ENCODE measurements around the gene NUDT6.

The NUDT6 gene

GRCh38 chr4:122895336-122895995 is 26.9 kb downstream of the NUDT6 start:
- Histone ChIP-seq H3K4me3 (ENCODE audit: low read length) (no peak overlapping the region), H3K9me3 (ENCODE audit: control insufficient read depth, low read depth, low read length) (no peaks in the 10 kb centered on the region), H3K36me3 (ENCODE audit: control insufficient read depth, low read depth, low read length) (peaks cover 45% of the 10 kb centered on the region), H3K4me1 (ENCODE audit: control insufficient read depth, low read depth, low read length) (peaks cover 5% of the 10 kb centered on the region), H3K27me3 (ENCODE audit: control insufficient read depth, insufficient read depth, low read length) (no peaks in the 10 kb centered on the region), H3K9ac (ENCODE audit: low read length) (no peak overlapping the region), H3K27ac (ENCODE audit: low read length) (no peak overlapping the region)

DNA sequence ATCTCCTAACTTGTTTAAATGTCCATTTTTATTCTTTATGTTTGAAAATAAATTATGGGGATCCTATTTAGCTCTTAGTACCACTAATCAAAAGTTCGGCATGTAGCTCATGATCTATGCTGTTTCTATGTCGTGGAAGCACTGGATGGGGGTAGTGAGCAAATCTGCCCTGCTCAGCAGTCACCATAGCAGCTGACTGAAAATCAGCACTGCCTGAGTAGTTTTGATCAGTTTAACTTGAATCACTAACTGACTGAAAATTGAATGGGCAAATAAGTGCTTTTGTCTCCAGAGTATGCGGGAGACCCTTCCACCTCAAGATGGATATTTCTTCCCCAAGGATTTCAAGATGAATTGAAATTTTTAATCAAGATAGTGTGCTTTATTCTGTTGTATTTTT is 27.6 kb downstream of the NUDT6 start:
- Histone ChIP-seq H3K9me3 (ENCODE audit: control insufficient read depth, low read depth, low read length) (no peaks in the 10 kb centered on the region), H3K36me3 (ENCODE audit: control insufficient read depth, low read depth, low read length) (peaks cover 52% of the 10 kb centered on the region), H3K27ac (ENCODE audit: low read length) (no peak overlapping the region), H3K9ac (ENCODE audit: low read length) (no peak overlapping the region), H3K4me1 (ENCODE audit: control insufficient read depth, low read depth, low read length) (peaks cover 4% of the 10 kb centered on the region), H3K27me3 (ENCODE audit: control insufficient read depth, insufficient read depth, low read length) (no peaks in the 10 kb centered on the region), H3K4me3 (ENCODE audit: low read length) (no peak overlapping the region)

- no peak overlapping the region for H3K9ac ChIP-seq (ENCODE audit: low read length)
- H3K36me3 ChIP-seq (ENCODE audit: control insufficient read depth, low read depth, low read length) = peaks cover 65% of the 10 kb centered on the region
- no peak overlapping the region for H3K4me3 ChIP-seq (ENCODE audit: low read length)
- no peaks in the 10 kb centered on the region for H3K9me3 ChIP-seq (ENCODE audit: control insufficient read depth, low read depth, low read length)
- H3K27me3 ChIP-seq (ENCODE audit: control insufficient read depth, insufficient read depth, low read length) = no peaks in the 10 kb centered on the region
- H3K4me1 ChIP-seq (ENCODE audit: control insufficient read depth, low read depth, low read length) = no peaks in the 10 kb centered on the region
- no peak overlapping the region for H3K27ac ChIP-seq (ENCODE audit: low read length)
Observed at GRCh38 chr4:122890147-122890795, 32.1 kb downstream of the NUDT6 start.

DNA sequence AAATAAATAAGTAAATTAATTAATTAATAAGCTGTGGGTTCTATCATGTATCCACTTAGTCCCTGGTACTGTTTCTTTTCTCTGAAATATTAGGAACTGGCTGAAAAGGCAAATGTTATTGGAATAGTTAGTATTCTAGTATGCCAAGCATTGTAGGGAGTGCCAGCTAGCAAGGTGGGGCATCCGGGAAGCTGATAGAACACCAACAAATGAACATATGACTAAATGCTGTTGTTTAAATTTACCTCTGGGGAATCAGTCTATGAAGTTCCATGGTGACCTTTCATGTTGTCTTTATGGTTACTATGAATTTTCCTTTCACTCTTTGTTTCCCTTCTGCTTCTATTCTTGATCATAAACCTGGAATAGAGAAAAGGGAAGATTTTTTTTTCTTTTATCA is 32.7 kb downstream of the NUDT6 start:
- Histone ChIP-seq H3K4me1 (ENCODE audit: control insufficient read depth, low read depth, low read length) (no peaks in the 10 kb centered on the region), H3K9me3 (ENCODE audit: control insufficient read depth, low read depth, low read length) (no peaks in the 10 kb centered on the region), H3K27ac (ENCODE audit: low read length) (no peak overlapping the region), H3K27me3 (ENCODE audit: control insufficient read depth, insufficient read depth, low read length) (no peaks in the 10 kb centered on the region), H3K4me3 (ENCODE audit: low read length) (no peak overlapping the region), H3K36me3 (ENCODE audit: control insufficient read depth, low read depth, low read length) (peaks cover 70% of the 10 kb centered on the region), H3K9ac (ENCODE audit: low read length) (no peak overlapping the region)

DNA sequence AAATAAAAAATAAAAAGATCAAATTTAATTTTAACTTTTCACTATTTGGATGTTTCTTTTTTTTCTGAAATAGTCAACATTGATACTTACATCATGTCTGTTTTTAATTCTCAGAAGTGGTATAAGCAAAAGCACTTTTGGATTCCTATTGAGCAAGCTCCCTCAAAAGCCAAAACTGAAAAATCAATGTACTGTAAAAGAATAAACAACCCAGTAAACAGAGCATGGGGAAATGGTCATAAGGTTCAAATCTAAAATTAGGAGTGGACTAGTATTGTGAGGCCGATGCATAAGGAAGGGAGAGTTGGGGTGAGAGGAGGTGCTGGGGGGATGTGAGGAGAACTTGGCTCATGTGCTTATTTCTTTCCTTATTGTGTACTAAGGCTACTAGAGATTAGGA is 37.9 kb downstream of the NUDT6 start:
- H3K4me3 ChIP-seq (ENCODE audit: low read length) = no peak overlapping the region
- no peaks in the 10 kb centered on the region for H3K27me3 ChIP-seq (ENCODE audit: control insufficient read depth, insufficient read depth, low read length)
- peaks cover 82% of the 10 kb centered on the region for H3K36me3 ChIP-seq (ENCODE audit: control insufficient read depth, low read depth, low read length)
- no peak overlapping the region for H3K27ac ChIP-seq (ENCODE audit: low read length)
- no peaks in the 10 kb centered on the region for H3K9me3 ChIP-seq (ENCODE audit: control insufficient read depth, low read depth, low read length)
- no peaks in the 10 kb centered on the region for H3K4me1 ChIP-seq (ENCODE audit: control insufficient read depth, low read depth, low read length)
- no peak overlapping the region for H3K9ac ChIP-seq (ENCODE audit: low read length)

DNA sequence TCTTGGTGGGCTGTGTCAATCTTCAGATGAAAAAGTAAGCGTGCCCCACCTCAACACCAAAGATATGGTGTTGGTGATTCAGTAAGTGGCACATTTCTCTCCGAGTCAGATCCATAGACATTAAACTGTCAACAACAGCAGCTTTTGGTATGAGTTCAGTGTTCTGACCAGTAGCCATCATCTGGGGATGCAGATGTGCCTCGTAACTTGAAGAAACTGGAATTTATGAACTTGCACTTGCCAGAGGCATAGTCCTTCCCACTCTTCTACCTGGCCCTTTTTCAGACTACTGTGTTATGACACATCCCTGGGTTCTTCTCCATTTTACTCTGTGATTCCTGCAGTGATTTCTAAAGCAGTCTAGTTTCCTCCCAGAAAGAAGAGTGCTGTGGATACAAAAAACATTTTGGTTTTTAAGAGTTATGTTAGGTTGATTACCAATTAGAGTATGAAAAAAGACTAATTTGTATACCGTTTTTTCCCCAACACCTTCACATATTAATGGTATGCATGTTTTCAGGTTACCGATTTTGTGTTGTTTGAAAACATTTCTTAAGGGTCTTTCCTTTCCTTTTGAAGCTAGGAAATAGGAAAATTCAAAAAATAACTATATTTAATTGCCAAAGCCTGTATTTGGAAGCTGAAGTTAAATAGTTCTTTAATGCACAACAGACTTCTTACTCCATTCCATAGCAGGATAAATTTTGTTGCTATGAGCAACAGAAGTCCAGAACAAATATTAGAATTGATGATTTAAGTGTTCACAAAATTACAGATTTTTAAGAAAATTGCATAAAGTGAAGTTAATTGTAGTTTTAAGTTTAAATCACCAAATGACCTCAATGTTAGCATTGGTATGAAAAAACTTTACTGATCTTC is 39.3 kb downstream of the NUDT6 start:
- H3K4me1 ChIP-seq (ENCODE audit: control insufficient read depth, low read depth, low read length) = no peaks in the 10 kb centered on the region
- no peak overlapping the region for H3K27ac ChIP-seq (ENCODE audit: low read length)
- no peaks in the 10 kb centered on the region for H3K27me3 ChIP-seq (ENCODE audit: control insufficient read depth, insufficient read depth, low read length)
- no peak overlapping the region for H3K9ac ChIP-seq (ENCODE audit: low read length)
- peaks cover 92% of the 10 kb centered on the region for H3K36me3 ChIP-seq (ENCODE audit: control insufficient read depth, low read depth, low read length)
- no peak overlapping the region for H3K4me3 ChIP-seq (ENCODE audit: low read length)
- no peaks in the 10 kb centered on the region for H3K9me3 ChIP-seq (ENCODE audit: control insufficient read depth, low read depth, low read length)

DNA sequence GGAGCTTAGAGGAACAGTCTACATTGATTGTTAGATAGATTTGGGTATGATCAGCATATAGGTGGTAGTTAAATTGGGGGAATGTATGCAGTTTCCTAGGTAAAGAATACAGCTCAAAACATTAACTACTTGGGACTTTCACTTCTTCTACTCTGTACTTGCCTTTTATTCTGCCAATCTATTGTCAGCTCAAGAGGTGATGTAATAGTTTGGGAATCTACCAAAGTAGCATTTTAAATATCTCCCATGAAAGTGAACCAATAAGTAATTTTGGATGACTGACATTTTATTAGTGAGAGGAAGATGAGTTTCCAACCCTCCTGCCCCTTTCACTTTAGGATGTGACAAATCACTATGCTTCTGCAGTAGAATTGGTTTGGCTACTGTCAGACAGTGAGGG is 43.4 kb downstream of the NUDT6 start:
- H3K27ac ChIP-seq (ENCODE audit: low read length) = no peak overlapping the region
- H3K4me3 ChIP-seq (ENCODE audit: low read length) = no peak overlapping the region
- H3K9ac ChIP-seq (ENCODE audit: low read length) = no peak overlapping the region
- no peaks in the 10 kb centered on the region for H3K9me3 ChIP-seq (ENCODE audit: control insufficient read depth, low read depth, low read length)
- H3K27me3 ChIP-seq (ENCODE audit: control insufficient read depth, insufficient read depth, low read length) = no peaks in the 10 kb centered on the region
- peaks cover 76% of the 10 kb centered on the region for H3K36me3 ChIP-seq (ENCODE audit: control insufficient read depth, low read depth, low read length)
- H3K4me1 ChIP-seq (ENCODE audit: control insufficient read depth, low read depth, low read length) = no peaks in the 10 kb centered on the region

- no peak overlapping the region for H3K27ac ChIP-seq (ENCODE audit: low read length)
- no peaks in the 10 kb centered on the region for H3K9me3 ChIP-seq (ENCODE audit: control insufficient read depth, low read depth, low read length)
- H3K27me3 ChIP-seq (ENCODE audit: control insufficient read depth, insufficient read depth, low read length) = no peaks in the 10 kb centered on the region
- H3K36me3 ChIP-seq (ENCODE audit: control insufficient read depth, low read depth, low read length) = peaks cover 53% of the 10 kb centered on the region
- no peak overlapping the region for H3K4me3 ChIP-seq (ENCODE audit: low read length)
- no peaks in the 10 kb centered on the region for H3K4me1 ChIP-seq (ENCODE audit: control insufficient read depth, low read depth, low read length)
- H3K9ac ChIP-seq (ENCODE audit: low read length) = no peak overlapping the region
Observed at GRCh38 chr4:122876456-122876855, 45.9 kb downstream of the NUDT6 start.

GRCh38 chr4:122875949-122876348 is 46.4 kb downstream of the NUDT6 start:
- no peak overlapping the region for H3K4me3 ChIP-seq (ENCODE audit: low read length)
- H3K36me3 ChIP-seq (ENCODE audit: control insufficient read depth, low read depth, low read length) = peaks cover 47% of the 10 kb centered on the region
- H3K9me3 ChIP-seq (ENCODE audit: control insufficient read depth, low read depth, low read length) = no peaks in the 10 kb centered on the region
- no peaks in the 10 kb centered on the region for H3K27me3 ChIP-seq (ENCODE audit: control insufficient read depth, insufficient read depth, low read length)
- H3K27ac ChIP-seq (ENCODE audit: low read length) = no peak overlapping the region
- no peak overlapping the region for H3K9ac ChIP-seq (ENCODE audit: low read length)
- no peaks in the 10 kb centered on the region for H3K4me1 ChIP-seq (ENCODE audit: control insufficient read depth, low read depth, low read length)

- no peaks in the 10 kb centered on the region for H3K4me1 ChIP-seq (ENCODE audit: control insufficient read depth, low read depth, low read length)
- H3K27ac ChIP-seq (ENCODE audit: low read length) = no peak overlapping the region
- H3K4me3 ChIP-seq (ENCODE audit: low read length) = no peak overlapping the region
- H3K9me3 ChIP-seq (ENCODE audit: control insufficient read depth, low read depth, low read length) = no peaks in the 10 kb centered on the region
- H3K9ac ChIP-seq (ENCODE audit: low read length) = no peak overlapping the region
- peaks cover 32% of the 10 kb centered on the region for H3K36me3 ChIP-seq (ENCODE audit: control insufficient read depth, low read depth, low read length)
- no peaks in the 10 kb centered on the region for H3K27me3 ChIP-seq (ENCODE audit: control insufficient read depth, insufficient read depth, low read length)
Observed at GRCh38 chr4:122873821-122874593, 48.4 kb downstream of the NUDT6 start.

- no peaks in the 10 kb centered on the region for H3K9me3 ChIP-seq (ENCODE audit: control insufficient read depth, low read depth, low read length)
- no peak overlapping the region for H3K9ac ChIP-seq (ENCODE audit: low read length)
- H3K4me3 ChIP-seq (ENCODE audit: low read length) = no peak overlapping the region
- H3K36me3 ChIP-seq (ENCODE audit: control insufficient read depth, low read depth, low read length) = peaks cover 23% of the 10 kb centered on the region
- H3K27me3 ChIP-seq (ENCODE audit: control insufficient read depth, insufficient read depth, low read length) = no peaks in the 10 kb centered on the region
- H3K4me1 ChIP-seq (ENCODE audit: control insufficient read depth, low read depth, low read length) = no peaks in the 10 kb centered on the region
- no peak overlapping the region for H3K27ac ChIP-seq (ENCODE audit: low read length)
Observed at GRCh38 chr4:122873146-122873545, 49.3 kb downstream of the NUDT6 start.

All from iPS-18a (cell line).